HepG2 (cell line): ENCODE data around the gene ABCA2. TPM values are rescaled to one million over a fixed set of nuclear protein-coding genes. Genes with fewer than 3 reads are reported as not detected.

Source experiments
- ATAC-seq: fragments of 200-7000 bp; cut with Tn5 transposase; 3 replicates; pipeline ENCODE4 v1.9.1; 2020; ENCODE audit warnings: mild to moderate bottlenecking, moderate library complexity
- BruUV-seq: library from RNA; stranded (reverse); fragments of 400-500 nt; replicated peaks from 2 replicates; lab custom pipeline; 2021; lab: Mats Ljungman, UMichigan
- CTCF ChIA-PET: fragments of 300-600 bp; formaldehyde crosslinking; extraction: SDS; loops from one replicate; lab custom pipeline; 2021; ENCODE audit warnings: low total read pairs, inconsistent platforms, low intra/inter-chr PET ratio; lab: Yijun Ruan, JAX
- POLR2A ChIA-PET: fragments of 350-600 bp; sonication (Branson Sonifier 250); formaldehyde crosslinking; loops from one replicate; lab custom pipeline; 2020; ENCODE audit warnings: antibody characterized with exemption, inconsistent platforms; lab: Yijun Ruan, JAX
- DNase-seq: peaks from one replicate; pipeline ENCODE4 v3.0.0-alpha.2; 2015; ENCODE audit warnings: low spot score
- FAIRE-seq: peaks from 3 replicates; lab custom pipeline; 2011; peaks lifted over from hg19 to GRCh38; lab: Jason Lieb, UNC
- H2AFZ ChIP-seq: one replicate; pipeline ENCODE4 v1.6.1; 2011; ENCODE audit warnings: low read length, inconsistent platforms
- H3K27ac ChIP-seq: fragments of 300-600 bp; 3 replicates; pipeline ENCODE4 v1.8.0; 2011; ENCODE audit warnings: mixed run types, mild to moderate bottlenecking, mixed read lengths, low read length, inconsistent platforms; ENCODE audit not compliant: insufficient read depth; ENCODE audit errors: extremely low read length
- H3K27me3 ChIP-seq, 2 experiments: fragments of 200-600 bp in 1 of 2; 2 replicates in 1 of 2; 3 replicates in 1 of 2; pipeline versions ENCODE4 v1.6.0 to v1.8.0; 2011; ENCODE audit warnings: low read length in 2 of 2, mild to moderate bottlenecking in 2 of 2, moderate library complexity in 2 of 2, inconsistent platforms in 1 of 2; ENCODE audit not compliant: insufficient read depth in 2 of 2, control insufficient read depth in 1 of 2
- H3K36me3 ChIP-seq, 2 experiments: fragments of 200-600 bp in 1 of 2; replicated peaks in 1 of 2; 2 replicates in 1 of 2; 3 replicates in 1 of 2; pipeline versions ENCODE4 v1.5.1 to v1.8.0; 2011; ENCODE audit warnings: low read length in 2 of 2, inconsistent platforms in 1 of 2; ENCODE audit not compliant: insufficient read depth in 2 of 2, control insufficient read depth in 1 of 2
- H3K4me1 ChIP-seq: 2 replicates; pipeline ENCODE4 v1.5.1; 2012; ENCODE audit warnings: low read length, inconsistent platforms; ENCODE audit not compliant: insufficient read depth
- H3K4me2 ChIP-seq: 2 replicates; pipeline ENCODE4 v1.6.0; 2011; ENCODE audit warnings: low read depth, low read length, inconsistent platforms
- H3K4me3 ChIP-seq, 3 experiments: fragments of 200-600 bp in 1 of 3; sonication (generic), shearing (Covaris generic) in 1 of 3; replicated peaks in 1 of 3; 2 replicates each; pipeline ENCODE4 v1.5.1; 2011 to 2016; ENCODE audit warnings: low read length in 3 of 3, inconsistent platforms in 2 of 3, low read depth in 2 of 3, mild to moderate bottlenecking in 2 of 3, control low read depth in 1 of 3, mixed read lengths in 1 of 3; ENCODE audit not compliant: insufficient read depth in 1 of 3
- H3K79me2 ChIP-seq: one replicate; pipeline ENCODE4 v1.6.1; 2011; ENCODE audit warnings: low read length, inconsistent platforms; ENCODE audit not compliant: insufficient read depth
- H3K9ac ChIP-seq: 2 replicates; pipeline ENCODE4 v1.6.0; 2011; ENCODE audit warnings: mild to moderate bottlenecking, low read depth, low read length, inconsistent platforms; ENCODE audit not compliant: insufficient read depth
- H3K9me3 ChIP-seq: 2 replicates; pipeline ENCODE4 v1.5.1; 2012; ENCODE audit warnings: mild to moderate bottlenecking, low read length
- H4K20me1 ChIP-seq: 2 replicates; pipeline ENCODE4 v1.6.0; 2011; ENCODE audit warnings: inconsistent platforms, mild to moderate bottlenecking, low read length, moderate library complexity; ENCODE audit not compliant: insufficient read depth
- AGO1 ChIP-seq: fragments of 200-400 bp; formaldehyde crosslinking; IDR thresholded peaks from 2 replicates; pipeline ENCODE4 v1.6.1; 2017; ENCODE audit warnings: mild to moderate bottlenecking, low read depth, low read length, moderate library complexity; ENCODE audit not compliant: poor library complexity, severe bottlenecking
- NFKBIZ ChIP-seq: IDR thresholded peaks from 2 replicates; pipeline ENCODE4 v1.6.1; 2018; ENCODE audit warnings: missing genetic modification reagents, missing compliant biosample characterization
- NR3C1 ChIP-seq: sonication (generic); formaldehyde crosslinking; IDR thresholded peaks from 2 replicates; pipeline ENCODE4 v1.4.0; 2020; ENCODE audit warnings: missing genetic modification reagents
- RELA ChIP-seq: sonication (generic); formaldehyde crosslinking; IDR thresholded peaks from 2 replicates; pipeline ENCODE4 v1.4.0; 2020; ENCODE audit warnings: missing genetic modification reagents
- SP1 ChIP-seq, 2 experiments: fragments of 450-650 bp in 1 of 2; sonication (generic) in 1 of 2; formaldehyde crosslinking in 1 of 2; IDR thresholded peaks; 2 replicates each; pipeline versions ENCODE4 v1.4.0 to v1.6.1; 2016 to 2020; ENCODE audit warnings: missing genetic modification reagents in 1 of 2
- ZBTB8A ChIP-seq: sonication (generic); formaldehyde crosslinking; IDR thresholded peaks from 2 replicates; pipeline ENCODE4 v1.4.0; 2020; ENCODE audit warnings: mild to moderate bottlenecking, low read depth, missing genetic modification reagents, borderline replicate concordance
- ZNF30 ChIP-seq: sonication (generic); formaldehyde crosslinking; IDR thresholded peaks from 2 replicates; pipeline ENCODE4 v1.5.0; 2020; ENCODE audit warnings: mild to moderate bottlenecking, missing genetic modification reagents
- ZNF737 ChIP-seq: sonication (generic); formaldehyde crosslinking; IDR thresholded peaks from 2 replicates; pipeline ENCODE4 v1.5.0; 2020; ENCODE audit warnings: missing genetic modification reagents, mild to moderate bottlenecking, borderline replicate concordance
- ZNF780A ChIP-seq: sonication (generic); formaldehyde crosslinking; IDR thresholded peaks from 2 replicates; pipeline ENCODE4 v1.8.0; 2022; ENCODE audit warnings: mild to moderate bottlenecking, missing genetic modification reagents, moderate library complexity
- WGBS: methylation state at CpG from one replicate; pipeline ENCODE4 v1.1.6; 2017; ENCODE audit warnings: low lambda C conversion rate; 5-methylcytosine and 5-hydroxymethylcytosine counted together
- in situ Hi-C: cut with HindIII; loops from 2 replicates; pipeline ENCODE4 v1.10.0; 2017; ENCODE audit warnings: low pct_unique_long_range_greater_than_20kb; ENCODE audit not compliant: extremely low pct_ligation_motif_present
- intact Hi-C: fragments of 100-400 bp; cut with micrococcal nuclease; formaldehyde crosslinking; loops from one replicate; pipeline ENCODE4 v1.10.0; 2022; ENCODE audit not compliant: unreplicated experiment
- polyA plus RNA-seq, 8 experiments: library from polyadenylated mRNA; depleted of rRNA in 3 of 8; stranded (reverse) in 7 of 8; unstranded in 1 of 8; fragments of >200 nt; fragmentation: Illumina TruSeq in 4 of 8; extraction: Trizol in 4 of 8; gene quantifications; 2 replicates each; pipeline versions ENCODE4 v1.2.1 to v1.2.3, GENCODE V29; 2011 to 2016; ENCODE audit warnings: low read depth in 4 of 8, missing spikeins in 1 of 8, mixed read lengths in 1 of 8; ENCODE audit not compliant: insufficient read depth in 1 of 8
- total RNA-seq, 5 experiments: library from RNA; depleted of rRNA; stranded (reverse); fragments of >200 nt; fragmentation: Illumina TruSeq; extraction: Trizol; gene quantifications; 2 replicates each; pipeline ENCODE4 v1.2.3, GENCODE V29; 2016; ENCODE audit warnings: low read depth in 1 of 5
- TF ChIP-seq, protein P1 (sequence below): sonication (generic); formaldehyde crosslinking; IDR thresholded peaks from 2 replicates; pipeline ENCODE4 v1.4.0; 2020; ENCODE audit warnings: missing genetic modification reagents
- TF ChIP-seq, protein P2 (sequence below): sonication (generic); formaldehyde crosslinking; IDR thresholded peaks from 2 replicates; pipeline ENCODE4 v1.4.0; 2020; ENCODE audit warnings: missing genetic modification reagents, low read depth, mild to moderate bottlenecking, borderline replicate concordance
- TF ChIP-seq, protein P3 (sequence below): sonication (generic); formaldehyde crosslinking; IDR thresholded peaks from 2 replicates; pipeline ENCODE4; 2020; ENCODE audit warnings: missing genetic modification reagents, mild to moderate bottlenecking, borderline replicate concordance
- TF ChIP-seq, protein P4 (sequence below): sonication (generic); formaldehyde crosslinking; conservative IDR thresholded peaks from 2 replicates; pipeline ENCODE4 v1.4.0; 2020; ENCODE audit warnings: missing genetic modification reagents
- TF ChIP-seq, protein P5 (sequence below): sonication (generic); formaldehyde crosslinking; IDR thresholded peaks from 2 replicates; pipeline ENCODE4 v1.5.0; 2020; ENCODE audit warnings: mild to moderate bottlenecking, missing genetic modification reagents

Gene ABCA2
- total and polyA plus RNA-seq, 2 of the 13 experiments (the other 11 are each of a cell fraction or from before 2014, with no cell fraction given) = 2.9 to 19.2 TPM

DNA sequence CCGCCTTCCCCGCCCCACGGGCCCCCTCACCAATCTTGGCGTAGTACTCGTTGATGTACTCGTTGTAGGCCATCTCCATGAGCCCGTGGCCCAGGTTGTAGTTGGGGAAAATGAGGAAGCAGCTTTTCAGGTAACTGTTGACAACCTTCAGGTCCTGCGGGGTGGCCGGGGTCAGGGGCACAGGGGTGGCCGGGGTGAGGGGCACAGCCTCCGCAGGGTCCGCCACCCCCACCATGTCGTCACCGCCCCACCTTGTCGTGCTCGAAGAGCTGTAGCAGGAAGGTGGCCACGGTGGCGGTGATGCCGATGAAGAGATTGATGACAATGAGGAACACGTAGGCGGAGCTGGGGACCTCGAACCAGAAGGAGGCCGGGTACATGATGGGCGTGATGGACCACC, 16.9 kb downstream of the ABCA2 start (continued):
- TF ChIP-seq, protein P1, sequence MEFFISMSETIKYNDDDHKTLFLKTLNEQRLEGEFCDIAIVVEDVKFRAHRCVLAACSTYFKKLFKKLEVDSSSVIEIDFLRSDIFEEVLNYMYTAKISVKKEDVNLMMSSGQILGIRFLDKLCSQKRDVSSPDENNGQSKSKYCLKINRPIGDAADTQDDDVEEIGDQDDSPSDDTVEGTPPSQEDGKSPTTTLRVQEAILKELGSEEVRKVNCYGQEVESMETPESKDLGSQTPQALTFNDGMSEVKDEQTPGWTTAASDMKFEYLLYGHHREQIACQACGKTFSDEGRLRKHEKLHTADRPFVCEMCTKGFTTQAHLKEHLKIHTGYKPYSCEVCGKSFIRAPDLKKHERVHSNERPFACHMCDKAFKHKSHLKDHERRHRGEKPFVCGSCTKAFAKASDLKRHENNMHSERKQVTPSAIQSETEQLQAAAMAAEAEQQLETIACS (CRISPR knock-in tag) = no peak
- TF ChIP-seq ZNF30 (CRISPR knock-in tag) (no peak), ZBTB8A (CRISPR knock-in tag) (no peak), NR3C1 (no peak)
- TF ChIP-seq, protein P2, sequence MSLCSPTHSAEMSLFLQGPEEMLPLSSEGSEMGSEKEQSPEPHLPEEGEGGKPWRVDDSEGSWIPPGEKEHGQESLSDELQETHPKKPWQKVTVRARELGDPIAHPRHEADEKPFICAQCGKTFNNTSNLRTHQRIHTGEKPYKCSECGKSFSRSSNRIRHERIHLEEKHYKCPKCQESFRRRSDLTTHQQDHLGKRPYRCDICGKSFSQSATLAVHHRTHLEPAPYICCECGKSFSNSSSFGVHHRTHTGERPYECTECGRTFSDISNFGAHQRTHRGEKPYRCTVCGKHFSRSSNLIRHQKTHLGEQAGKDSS = no peak

DNA sequence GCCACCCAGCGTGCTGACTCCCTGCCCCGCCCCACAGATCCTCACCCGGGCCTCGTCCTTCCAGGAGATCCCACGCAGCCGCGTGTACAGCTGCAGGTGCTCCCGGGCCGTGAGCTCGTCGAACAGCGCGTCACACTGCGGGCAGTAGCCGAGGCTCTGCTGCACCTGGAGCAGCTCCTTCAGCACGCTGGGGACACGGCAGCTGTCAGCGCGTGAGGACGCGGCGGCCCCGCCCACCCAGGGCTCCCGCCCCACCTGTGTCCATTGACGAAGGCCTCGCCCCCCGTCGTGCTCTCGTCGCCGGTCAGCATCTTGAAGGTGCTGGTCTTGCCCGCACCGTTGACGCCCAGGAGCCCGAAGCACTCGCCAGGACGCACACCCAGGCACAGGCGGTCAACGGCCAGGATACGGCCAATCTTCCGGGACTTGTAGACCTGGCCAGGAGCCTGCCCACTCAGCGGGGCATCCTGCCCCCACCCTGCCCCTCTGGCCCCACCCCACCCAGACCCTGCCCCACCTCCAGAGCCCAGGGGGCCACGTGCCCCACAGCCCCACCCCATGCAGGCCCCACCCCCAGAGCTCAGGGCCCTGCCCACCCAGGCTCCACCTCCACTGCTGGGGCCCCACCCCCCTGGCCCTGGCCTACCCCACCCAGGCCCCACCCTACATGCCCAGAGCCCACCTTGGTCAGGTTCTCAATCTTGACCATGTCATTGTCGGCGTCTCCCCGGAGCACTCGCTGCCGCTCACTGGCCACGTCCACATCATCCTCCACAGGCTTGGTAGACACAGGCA, 17.9 kb downstream of the ABCA2 start:
- WGBS = 94% methylated on average over 22 of the region's 49 CpGs
- no peak for ATAC-seq
- FAIRE-seq = no peak
- no peaks in the 10 kb centered on the region for H4K20me1 ChIP-seq
- in situ Hi-C loops = no loop called here
- ChIA-PET CTCF (no interaction called here), POLR2A (no interaction called here)
- no peak overlapping the region for H3K4me2 ChIP-seq
- H2AFZ ChIP-seq = no peak overlapping the region
- no peak for DNase-seq
- BruUV-seq = no TSS peak
- no peaks in the 10 kb centered on the region for H3K36me3 ChIP-seq
- H3K27me3 ChIP-seq = no peaks in the 10 kb centered on the region
- no peaks in the 10 kb centered on the region for H3K79me2 ChIP-seq
- intact Hi-C loops = no loop called here
- H3K9me3 ChIP-seq = no peaks in the 10 kb centered on the region
- no peak overlapping the region for H3K4me3 ChIP-seq
- H3K27ac ChIP-seq = no peak overlapping the region
- no peaks in the 10 kb centered on the region for H3K4me1 ChIP-seq
- no peak overlapping the region for H3K9ac ChIP-seq
- TF ChIP-seq ZNF780A (CRISPR knock-in tag) = no peak
- TF ChIP-seq SP1 (IDR thresholded peaks at IDR 0.05) = no peak
- no peak for TF ChIP-seq SP1 (CRISPR knock-in tag; IDR thresholded peaks at IDR 0.05)
- TF ChIP-seq, protein P3, sequence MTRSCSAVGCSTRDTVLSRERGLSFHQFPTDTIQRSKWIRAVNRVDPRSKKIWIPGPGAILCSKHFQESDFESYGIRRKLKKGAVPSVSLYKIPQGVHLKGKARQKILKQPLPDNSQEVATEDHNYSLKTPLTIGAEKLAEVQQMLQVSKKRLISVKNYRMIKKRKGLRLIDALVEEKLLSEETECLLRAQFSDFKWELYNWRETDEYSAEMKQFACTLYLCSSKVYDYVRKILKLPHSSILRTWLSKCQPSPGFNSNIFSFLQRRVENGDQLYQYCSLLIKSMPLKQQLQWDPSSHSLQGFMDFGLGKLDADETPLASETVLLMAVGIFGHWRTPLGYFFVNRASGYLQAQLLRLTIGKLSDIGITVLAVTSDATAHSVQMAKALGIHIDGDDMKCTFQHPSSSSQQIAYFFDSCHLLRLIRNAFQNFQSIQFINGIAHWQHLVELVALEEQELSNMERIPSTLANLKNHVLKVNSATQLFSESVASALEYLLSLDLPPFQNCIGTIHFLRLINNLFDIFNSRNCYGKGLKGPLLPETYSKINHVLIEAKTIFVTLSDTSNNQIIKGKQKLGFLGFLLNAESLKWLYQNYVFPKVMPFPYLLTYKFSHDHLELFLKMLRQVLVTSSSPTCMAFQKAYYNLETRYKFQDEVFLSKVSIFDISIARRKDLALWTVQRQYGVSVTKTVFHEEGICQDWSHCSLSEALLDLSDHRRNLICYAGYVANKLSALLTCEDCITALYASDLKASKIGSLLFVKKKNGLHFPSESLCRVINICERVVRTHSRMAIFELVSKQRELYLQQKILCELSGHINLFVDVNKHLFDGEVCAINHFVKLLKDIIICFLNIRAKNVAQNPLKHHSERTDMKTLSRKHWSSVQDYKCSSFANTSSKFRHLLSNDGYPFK (CRISPR knock-in tag) = no peak
- TF ChIP-seq NFKBIZ (CRISPR knock-in tag) = no peak
- TF ChIP-seq, protein P4, sequence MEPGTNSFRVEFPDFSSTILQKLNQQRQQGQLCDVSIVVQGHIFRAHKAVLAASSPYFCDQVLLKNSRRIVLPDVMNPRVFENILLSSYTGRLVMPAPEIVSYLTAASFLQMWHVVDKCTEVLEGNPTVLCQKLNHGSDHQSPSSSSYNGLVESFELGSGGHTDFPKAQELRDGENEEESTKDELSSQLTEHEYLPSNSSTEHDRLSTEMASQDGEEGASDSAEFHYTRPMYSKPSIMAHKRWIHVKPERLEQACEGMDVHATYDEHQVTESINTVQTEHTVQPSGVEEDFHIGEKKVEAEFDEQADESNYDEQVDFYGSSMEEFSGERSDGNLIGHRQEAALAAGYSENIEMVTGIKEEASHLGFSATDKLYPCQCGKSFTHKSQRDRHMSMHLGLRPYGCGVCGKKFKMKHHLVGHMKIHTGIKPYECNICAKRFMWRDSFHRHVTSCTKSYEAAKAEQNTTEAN (CRISPR knock-in tag) = no peak
- TF ChIP-seq ZNF737 = no peak
- no peak for TF ChIP-seq RELA (CRISPR knock-in tag)
- TF ChIP-seq, protein P5, sequence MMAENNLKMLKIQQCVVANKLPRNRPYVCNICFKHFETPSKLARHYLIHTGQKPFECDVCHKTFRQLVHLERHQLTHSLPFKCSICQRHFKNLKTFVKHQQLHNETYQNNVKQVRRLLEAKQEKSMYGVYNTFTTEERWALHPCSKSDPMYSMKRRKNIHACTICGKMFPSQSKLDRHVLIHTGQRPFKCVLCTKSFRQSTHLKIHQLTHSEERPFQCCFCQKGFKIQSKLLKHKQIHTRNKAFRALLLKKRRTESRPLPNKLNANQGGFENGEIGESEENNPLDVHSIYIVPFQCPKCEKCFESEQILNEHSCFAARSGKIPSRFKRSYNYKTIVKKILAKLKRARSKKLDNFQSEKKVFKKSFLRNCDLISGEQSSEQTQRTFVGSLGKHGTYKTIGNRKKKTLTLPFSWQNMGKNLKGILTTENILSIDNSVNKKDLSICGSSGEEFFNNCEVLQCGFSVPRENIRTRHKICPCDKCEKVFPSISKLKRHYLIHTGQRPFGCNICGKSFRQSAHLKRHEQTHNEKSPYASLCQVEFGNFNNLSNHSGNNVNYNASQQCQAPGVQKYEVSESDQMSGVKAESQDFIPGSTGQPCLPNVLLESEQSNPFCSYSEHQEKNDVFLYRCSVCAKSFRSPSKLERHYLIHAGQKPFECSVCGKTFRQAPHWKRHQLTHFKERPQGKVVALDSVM (CRISPR knock-in tag) = no peak
- TF ChIP-seq AGO1 = no peak
